ENCODE results near the gene BNIP1.

The BNIP1 gene

DNA sequence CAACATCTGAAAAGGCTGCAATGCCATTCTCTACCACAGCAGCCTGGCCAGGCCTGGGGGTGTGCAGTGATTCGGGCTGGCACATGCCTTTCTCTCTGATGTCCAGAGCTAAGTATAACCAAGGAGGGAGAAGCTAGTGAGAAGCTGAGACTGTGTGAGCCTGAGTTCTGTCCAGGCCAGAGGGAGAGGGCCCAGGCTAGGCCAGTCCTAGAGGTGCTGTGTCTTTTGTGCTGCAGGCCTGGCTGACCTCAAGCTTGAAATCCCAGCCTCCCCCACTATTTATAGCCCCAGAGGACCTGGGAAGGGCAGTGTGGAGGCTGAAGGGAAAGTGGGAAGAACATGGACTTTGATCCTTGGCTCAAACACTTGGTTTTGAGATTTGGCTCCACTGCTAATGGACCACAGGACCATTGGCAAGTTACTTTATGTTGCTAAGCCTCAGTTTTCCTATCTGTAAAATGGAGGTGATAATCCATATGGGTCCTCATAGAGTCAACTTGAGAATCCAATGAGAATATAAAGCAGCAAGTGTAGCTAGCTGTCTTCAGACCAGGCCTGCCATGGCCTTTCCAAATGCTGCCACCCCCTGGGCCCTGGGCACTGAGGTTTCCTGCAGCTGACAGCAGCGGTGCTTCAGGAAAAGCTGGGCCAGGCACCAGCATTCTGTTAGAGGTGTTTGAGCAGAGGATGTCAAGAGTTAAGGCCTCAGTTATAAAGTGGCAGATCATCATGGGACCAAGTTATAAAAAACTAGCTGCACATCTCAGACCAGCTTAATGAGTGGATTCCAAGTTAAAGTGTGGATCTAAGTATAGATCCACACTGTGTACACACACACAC lies 21.1 kb downstream of the BNIP1 start:
- no peak for DNase-seq (ENCODE audit: low read depth)

DNA sequence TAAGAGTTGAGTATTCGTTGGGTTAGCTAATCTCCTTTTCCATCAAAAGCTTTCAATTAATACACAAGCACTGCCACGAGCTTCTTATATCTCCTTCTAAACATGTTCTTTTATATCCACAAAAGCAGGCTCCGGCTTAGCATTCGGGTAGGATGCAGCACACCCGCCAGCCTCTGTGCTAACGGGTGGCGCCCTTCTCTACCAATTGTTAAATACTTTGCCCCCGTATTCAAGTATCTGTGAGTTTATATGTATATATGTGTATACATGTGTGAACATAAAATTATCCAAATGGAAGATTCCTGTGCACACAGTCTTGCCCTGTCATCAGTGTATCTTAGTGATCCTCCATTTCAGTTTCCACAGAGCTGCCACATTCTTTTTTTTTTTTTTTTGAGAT lies 27.8 kb downstream of the BNIP1 start:
- DNase-seq (ENCODE audit: low read depth): no peak

DNA sequence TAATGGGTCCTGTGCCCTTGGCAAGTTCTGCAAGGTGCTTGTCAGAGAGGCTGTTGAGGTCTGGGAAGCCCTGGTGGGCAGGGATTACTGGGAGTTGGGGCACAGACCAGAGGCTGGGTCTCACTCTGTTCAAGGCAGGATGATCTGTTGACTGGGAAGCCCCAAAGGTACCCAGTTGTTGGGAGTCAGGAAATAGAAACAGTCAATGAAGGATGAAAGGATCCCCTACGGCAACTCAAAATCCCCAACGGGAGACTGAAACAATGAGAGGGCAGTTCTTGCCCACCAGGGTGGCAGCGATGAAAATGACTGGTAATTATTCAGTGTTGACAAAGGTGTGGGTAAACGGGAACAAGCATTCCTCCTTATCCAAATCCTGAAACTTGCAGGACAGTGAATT lies 31.2 kb downstream of the BNIP1 start:
- DNase-seq (ENCODE audit: low read depth): no peak

DNA sequence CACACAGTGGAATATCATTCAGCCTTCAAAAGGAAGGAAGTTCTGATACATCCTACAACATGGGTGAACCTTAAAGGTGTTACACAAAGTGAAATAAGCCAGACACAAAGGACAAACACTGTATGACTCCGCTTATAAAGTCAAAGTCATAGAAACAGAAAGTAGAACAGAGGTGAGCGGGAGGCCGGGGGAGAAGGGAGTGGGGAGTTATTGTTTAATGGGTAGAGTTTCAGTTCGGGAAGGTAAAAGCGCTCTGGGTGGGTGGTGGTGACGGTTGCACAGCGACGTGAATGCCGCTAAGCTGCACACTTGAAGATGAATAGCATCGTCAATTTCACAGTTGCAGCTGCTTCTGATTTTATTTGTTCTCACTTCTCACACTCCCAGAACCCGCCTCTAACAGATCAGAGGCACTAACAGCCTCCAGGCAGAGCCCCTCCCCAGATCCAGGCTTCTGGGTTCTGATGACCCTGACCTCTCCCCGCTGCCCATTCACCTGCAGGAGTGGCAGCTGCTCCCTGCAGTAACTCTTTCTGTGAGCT lies 34.1 kb downstream of the BNIP1 start:
- DNase-seq (ENCODE audit: low read depth): no peak

DNA sequence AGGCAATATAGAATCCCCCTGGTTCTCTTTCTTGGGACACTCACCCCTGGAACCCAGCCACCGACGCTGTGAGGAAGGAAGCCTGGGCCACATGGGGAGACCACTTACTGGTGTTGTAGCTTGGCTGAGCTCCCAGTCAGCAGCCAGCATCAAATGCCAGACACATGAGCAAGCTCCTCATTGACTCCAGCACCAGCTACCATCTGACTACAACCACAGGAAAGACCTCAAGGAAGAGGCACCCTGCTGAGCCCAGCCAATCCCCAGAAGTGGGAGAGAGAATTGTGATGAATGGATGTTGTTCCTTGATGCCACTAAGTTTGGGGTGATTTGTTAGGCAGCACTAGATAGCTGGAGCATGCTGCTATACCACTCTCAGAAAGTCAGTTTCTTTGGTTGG lies 36.0 kb downstream of the BNIP1 start:
- no peak for DNase-seq (ENCODE audit: low read depth)

DNA sequence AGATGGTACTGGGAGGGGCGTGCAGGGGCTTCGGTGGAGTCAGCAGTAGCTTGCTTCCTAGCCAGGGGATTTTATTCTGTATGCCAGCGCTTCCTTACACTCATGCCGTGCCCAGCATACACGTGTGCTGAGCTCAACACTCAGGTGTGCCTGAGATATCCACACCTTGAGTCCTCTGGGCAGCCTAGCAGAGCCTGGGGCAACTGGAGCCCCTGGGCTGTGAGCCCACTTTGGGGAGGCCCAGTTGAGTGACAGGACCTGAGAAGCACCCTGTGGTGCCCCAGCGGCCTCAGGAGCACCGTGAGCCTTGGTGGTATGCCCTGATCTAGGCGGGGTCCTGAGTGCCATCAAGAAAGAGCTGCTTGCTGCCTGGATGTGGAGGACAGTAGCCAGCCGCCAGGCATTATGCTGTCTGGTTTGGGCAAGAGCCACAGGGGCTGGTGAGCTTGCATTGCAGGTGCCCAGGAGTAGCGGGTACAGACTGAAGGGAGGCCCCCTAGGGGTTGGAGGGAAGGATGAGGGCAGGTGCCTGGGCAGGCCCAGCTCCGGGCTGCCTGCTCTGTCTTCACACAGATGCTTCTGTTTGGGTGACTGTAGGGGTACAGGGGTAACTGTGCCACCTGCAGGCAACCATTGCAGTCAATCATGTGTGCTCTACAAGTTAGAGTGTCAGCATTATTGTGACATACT lies 42.9 kb downstream of the BNIP1 start:
- no peak for DNase-seq (ENCODE audit: low read depth)

DNA sequence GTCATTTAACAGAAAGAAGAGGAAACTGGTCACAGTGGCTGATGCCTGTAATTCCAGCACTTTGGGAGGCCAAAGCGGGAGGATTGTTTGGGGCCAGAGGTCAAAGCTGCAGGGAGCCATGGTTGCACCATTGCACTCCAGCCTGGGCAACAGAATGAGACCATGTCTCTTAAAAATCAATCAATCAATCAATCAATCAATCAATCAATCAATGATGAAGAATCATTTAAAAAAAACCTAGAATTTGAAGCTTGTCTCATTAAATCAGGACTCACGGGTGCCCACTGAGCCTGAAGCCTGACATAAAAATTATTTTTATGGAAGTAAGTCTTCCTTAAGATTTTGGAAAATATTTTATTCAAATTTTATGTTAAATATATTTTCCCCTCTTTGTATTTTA lies 43.9 kb downstream of the BNIP1 start:
- no peak for DNase-seq (ENCODE audit: low read depth)

DNA sequence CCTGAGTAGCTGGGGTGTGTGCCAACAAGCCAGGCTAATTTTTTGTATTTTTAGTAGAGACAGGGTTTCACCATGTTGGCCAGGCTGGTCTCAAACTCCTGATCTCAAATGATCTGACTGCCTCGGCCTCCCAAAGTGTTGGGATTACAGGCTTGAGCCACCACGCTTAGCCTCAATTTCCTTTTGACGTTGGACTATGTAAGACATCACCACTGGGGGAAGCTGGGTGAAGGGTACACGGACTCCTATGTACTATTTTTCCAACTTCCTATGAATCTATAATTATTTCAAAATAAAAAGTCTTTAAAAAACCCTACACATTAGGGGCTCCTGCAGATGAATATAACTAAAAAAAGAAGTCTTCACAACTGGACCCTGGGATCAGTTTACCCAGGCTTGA lies 46.7 kb downstream of the BNIP1 start:
- DNase-seq (ENCODE audit: low read depth): no peak

DNA sequence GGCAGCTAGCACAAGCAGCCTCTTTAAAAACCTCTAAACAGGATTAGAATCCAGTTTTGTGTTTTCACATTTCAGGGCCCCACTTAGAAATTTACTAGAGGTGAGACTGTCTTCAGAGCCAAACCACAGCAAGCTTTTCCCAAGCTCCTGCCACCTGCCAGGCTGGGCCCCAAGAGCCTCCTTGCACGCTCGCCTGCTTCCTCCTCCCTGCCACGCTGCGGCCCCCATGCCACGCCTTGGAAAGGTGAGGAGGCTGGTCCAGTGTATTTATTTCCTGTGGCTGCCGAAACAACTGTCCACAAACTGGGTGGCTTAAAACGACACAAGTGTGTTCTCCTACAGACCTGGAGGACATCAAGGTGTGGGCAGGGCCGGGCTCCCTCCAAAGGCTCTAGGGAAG lies 47.2 kb downstream of the BNIP1 start:
- no peak for DNase-seq (ENCODE audit: low read depth)

DNA sequence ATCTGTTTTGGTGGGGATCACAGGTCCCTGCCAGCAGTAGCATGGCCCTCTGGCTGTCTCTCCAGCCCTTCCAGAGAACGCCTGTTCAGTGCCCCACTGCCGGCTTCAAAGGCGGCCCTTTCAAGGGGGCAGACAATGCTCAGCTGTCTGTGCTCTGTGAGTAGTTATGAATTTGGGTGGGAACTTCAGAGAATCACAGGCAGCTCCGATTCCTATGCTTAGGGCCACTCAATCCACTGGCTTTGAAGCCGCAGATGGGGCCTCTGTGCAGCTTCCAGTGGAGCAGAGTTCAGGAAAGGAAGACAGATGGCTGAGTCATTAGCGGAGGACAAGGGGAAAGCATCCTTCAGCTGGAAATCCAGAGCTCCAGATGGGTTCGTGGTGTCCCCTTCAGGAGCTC lies 48.2 kb downstream of the BNIP1 start:
- DNase-seq (ENCODE audit: low read depth): no peak

DNA sequence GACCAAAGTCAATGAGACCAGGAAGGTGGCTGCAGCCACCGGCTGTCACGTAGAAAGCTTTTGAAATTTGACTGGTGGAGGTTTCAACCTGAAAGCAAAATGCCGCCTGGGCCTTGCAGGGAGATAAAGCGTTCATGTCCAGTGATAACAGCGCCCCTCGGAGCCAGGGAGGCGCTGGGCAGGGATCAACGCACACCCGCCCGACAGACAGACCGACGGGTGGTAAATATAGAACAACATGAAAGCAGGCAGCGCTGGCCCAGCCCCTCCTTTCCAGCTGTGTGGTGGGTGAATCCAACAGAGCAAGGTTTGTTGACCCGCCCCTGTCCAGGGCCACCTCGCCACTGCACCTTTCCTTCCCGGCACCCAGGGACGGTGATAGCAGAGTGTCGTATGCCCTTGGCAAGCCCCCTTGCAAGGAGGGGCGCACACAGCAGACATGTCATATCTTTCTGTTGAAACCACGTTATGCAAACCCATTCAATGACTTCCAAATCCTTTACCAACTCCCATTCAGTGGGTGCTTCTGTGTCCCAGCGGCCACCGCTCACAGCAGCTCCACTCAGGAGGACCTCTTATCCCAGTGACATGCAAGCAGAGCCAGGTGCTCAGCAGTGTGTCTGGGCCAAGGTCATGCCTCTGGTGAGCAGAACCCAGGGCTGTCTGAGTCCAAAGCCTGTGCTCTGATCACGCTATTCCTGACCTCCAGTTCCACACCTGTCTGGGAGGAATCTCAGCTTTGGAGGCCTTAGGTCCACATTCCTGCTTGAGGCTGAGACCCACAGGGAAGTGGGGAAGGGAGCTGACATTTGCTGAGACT lies 52.0 kb downstream of the BNIP1 start:
- DNase-seq (ENCODE audit: low read depth): no peak

DNA sequence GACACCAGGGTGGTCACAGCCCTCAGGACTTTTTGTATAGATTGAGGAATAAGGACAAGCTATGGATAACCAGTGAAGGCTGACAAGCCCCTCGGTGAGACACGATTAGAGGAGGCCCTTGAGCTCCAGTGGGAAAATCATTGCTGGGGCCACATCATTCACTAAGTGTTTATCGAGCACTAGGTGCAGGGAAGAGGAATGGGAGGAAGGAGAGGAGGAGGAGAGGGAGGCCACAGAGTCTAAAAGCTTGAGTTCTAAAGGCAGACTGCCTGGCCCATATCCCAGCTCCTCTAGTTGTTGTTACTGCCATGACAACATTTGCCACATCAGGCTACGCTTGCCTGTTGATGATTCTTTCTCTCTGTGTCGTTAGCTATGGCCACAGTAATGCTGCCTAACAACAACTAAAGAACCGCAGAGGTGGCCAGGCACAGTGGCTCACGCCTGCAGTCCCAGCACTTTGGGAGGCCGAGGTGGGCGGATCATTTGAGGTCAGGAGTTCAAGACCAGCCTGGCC lies 53.1 kb downstream of the BNIP1 start:
- DNase-seq (ENCODE audit: low read depth): no peak

DNA sequence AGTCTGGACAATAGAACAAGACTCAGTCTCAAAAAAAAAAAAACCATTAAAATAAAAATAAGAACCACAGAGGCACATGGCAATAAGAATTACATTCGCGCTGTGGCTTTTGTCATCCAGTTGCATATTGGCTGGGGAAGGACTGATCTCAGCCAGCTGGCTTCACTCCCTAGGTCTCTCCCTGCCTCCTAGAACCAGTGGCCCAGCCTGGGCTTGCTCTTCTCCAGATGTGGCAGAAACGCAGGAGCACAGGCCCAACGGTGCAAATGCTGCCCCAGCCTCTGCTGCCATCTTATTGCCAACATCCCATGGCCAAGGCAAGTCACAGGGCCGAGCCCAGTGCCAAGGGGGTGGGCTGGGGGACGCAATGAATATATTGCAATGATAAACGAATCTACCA lies 53.7 kb downstream of the BNIP1 start:
- no peak for DNase-seq (ENCODE audit: low read depth)

DNA sequence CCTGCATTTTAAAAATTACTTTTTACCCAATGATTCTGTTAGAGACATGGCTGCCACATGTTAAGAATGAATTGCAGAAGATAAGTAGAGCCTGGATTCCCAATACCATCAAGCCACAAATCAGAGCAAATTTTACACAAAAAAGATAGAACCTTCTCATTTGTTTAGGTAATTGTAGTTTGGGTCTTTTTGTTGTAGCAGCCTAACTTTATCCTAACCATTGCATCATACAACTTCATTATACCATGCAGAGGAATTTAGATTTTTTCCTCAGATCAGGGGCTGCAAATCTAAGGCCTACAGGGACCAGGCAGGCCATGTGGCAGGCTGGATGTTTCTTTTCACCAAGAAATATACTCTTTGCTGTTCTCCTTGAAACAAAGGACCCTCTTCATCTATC lies 56.0 kb downstream of the BNIP1 start:
- no peak for DNase-seq (ENCODE audit: low read depth)

DNA sequence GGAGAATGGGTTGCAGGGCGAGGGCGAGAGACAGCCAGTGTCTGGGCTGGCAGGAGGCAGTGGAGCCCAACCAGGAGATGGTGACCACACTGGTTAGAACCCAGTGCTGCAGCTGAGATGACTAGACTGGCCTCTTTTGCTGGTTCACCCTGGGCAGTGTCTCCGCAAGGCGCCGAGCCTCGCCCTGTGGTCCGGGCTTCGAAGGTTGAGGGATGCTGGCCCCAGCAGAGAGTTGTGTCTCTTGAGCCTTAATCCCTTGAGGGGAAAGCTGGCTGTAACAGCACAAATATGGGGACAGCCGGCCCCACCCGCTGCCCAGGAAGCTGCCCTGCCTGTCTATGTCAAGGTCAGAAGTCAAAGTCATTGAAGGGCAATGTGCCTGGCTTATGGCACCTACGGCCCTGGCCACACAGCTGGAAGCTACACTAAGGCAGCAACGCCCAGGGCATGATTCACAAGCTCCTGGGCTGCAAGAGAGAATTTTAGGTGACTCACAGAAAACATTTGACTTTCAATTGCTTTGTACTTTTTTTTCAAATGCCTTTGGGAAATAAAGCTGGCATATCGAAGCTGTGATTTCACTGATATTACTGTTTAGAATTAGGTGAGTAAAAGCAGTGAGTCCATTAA lies 57.4 kb downstream of the BNIP1 start:
- no peak for DNase-seq (ENCODE audit: low read depth)

DNA sequence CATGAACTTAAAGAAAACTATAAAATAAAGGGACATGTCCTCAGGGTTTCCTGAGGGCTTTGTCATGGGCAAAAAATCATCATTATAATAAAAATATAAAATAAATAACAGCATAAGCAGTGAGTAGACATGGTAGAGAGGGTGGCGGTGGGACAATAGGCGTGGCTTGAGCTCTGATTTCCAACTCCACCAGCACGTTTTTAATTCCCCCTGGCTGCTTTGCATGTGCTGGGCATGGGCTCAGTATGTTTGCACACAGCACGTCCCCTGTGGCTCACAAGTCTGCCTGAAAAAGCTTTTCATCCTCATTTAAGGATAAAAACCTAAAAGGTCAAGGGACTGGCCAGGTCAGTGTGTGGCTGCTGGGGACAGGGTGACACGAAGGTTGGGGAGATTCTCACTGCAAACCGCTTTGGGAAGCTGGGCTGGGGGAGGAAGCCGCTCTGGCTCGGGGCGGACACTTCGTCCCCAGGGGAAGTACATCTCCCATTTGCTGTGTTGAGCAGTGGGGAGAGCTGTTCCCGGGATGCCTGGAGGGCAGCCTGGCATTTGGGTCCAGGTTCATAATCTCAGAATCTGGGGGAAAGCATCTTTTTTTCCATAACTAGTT lies 58.0 kb downstream of the BNIP1 start:
- no peak for DNase-seq (ENCODE audit: low read depth)

DNA sequence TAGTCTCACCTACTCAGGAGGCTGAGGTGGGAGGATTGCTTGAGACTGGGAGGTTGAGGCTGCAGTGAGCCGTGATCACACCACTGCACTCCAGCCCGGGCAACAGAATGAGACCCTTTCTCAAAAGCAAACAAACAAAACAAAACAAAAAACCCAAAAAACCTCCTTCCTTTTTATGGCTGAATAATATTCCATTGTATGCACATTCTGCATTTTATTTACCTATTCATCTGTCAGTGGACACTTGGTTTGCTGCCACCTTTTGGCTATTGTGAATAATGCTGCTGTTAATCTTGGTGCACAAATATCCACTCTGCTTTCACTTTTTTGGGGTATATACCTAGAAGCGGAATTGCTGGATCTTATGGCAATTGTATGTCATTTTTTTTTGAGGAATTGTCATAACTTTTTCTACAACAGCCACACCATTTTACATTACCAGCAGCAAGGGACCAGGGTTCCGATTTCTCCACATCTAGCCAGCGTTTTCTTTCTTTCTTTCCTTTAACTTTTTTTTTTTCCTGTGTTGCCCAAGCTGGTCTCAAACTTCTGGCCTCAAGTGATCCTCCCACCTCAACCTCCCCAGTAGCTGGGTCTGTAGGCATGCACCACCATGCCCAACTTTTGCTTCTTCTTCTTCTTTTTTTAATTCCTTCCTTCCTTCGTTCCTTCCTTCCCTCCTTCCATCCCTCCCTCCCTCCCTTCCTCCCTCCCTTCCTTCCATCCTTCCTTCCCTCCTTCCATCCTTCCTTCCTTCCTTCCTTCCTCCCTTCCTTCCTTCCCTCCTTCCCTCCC lies 60.1 kb downstream of the BNIP1 start:
- no peak for DNase-seq (ENCODE audit: low read depth)

DNA sequence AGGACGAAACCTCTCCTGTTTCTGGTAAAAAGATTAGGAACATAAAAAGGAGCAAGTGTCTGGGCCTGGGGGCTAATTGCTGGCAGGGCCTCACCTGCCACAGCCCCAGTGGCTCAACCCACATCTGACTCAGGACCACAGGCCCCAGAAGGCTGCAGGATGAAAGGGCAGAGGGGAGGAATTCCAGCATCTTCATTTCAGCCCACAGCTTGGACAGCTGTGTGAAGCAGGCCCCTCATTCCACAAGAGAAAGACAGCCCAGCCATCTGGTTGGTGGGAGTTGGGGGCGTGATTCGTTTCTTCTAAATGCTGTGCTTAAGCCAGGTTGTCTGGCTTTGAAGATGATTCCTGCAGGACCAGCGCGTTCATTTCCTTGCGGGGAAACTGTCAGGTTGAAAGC lies 61.6 kb downstream of the BNIP1 start:
- DNase-seq (ENCODE audit: low read depth): no peak

DNA sequence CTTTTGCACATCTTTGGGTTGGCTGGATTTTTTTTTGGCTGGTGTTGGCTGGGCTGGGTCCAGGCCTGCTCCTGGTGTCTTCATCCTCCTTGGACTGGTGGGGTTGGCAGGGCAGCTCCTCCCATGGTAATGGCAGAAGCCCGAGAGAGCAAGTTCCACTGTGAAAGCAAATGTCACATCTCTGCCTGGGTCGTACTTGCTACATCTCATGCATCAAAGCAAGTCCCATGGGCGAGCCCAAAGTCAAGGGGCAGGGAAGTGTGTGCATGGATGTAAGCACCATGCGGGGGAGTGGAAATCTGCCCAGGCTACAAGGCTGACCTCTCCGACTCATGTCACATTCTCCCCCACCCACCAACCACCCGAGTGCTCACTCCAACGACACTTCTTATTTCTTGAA lies 64.0 kb downstream of the BNIP1 start:
- DNase-seq (ENCODE audit: low read depth): no peak

DNA sequence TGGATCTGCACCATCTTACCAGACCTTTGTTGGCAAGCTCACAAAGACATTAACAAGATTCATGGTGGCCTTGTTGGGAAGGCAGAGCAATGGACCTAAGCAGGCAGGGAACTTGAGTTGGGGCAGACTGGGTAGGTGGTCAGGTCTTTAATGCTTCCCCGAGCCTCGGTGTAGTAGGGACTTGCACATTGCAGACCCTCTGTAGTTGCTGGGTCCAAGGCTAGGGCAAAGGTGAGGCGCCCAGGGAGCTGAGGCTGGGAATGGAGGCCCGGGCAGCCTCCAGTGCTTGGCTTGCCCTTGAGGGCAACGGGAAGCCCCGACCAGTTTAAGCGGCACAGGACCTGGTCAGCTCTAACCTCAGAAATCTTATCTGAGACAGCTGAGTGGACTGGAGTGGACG lies 66.5 kb downstream of the BNIP1 start:
- no peak for DNase-seq (ENCODE audit: low read depth)

DNA sequence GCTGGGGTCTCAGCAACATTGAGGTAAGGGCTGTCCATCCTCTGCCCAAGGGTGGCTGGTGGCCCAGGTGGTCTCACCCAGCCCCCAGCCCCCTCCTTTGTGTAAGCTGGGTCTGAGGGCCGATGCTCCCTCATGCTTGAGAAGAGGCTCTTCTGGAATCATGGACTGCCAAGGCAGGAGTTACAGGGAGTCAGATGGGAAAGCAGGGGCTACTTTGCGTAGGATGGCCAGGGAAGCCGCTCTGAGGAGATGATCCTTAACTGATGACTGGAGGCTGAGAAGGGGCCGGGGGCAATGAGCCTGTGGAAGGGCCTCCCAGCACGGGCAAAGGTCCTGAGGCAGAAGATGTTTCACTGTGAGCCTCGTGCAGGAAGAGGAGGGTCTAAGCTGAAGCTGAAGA lies 67.0 kb downstream of the BNIP1 start:
- DNase-seq (ENCODE audit: low read depth): no peak

All from activated T-helper 1 cell treated with Interleukin-2 at 50 U/mL for 16 hours (primary cell).